Measurements from ENCODE around the gene RFC5.
"Not testable (repeated sequence)": the region's sequence is repeated elsewhere in the genome, so short reads cannot be mapped to it uniquely, and the experiment has no call there.

Gene RFC5

GRCh38 chr12:118015306-118015705 is 1.2 kb upstream of the RFC5 start:
- no peak for DNase-seq (ENCODE audit: low read depth in 2 of 2, low spot score in 1 of 2)

- no peak for DNase-seq (ENCODE audit: low read depth in 2 of 2, low spot score in 1 of 2)
Measured at GRCh38 chr12:118015944-118016343, 559 bp upstream of the RFC5 start.

GRCh38 chr12:118017926-118018325 is 1.4 kb downstream of the RFC5 start:
- DNase-seq (ENCODE audit: low read depth in 2 of 2, low spot score in 1 of 2), result no peak

GRCh38 chr12:118020036-118020435 is 3.5 kb downstream of the RFC5 start:
- no peak for DNase-seq (ENCODE audit: low read depth in 2 of 2, low spot score in 1 of 2)

DNA sequence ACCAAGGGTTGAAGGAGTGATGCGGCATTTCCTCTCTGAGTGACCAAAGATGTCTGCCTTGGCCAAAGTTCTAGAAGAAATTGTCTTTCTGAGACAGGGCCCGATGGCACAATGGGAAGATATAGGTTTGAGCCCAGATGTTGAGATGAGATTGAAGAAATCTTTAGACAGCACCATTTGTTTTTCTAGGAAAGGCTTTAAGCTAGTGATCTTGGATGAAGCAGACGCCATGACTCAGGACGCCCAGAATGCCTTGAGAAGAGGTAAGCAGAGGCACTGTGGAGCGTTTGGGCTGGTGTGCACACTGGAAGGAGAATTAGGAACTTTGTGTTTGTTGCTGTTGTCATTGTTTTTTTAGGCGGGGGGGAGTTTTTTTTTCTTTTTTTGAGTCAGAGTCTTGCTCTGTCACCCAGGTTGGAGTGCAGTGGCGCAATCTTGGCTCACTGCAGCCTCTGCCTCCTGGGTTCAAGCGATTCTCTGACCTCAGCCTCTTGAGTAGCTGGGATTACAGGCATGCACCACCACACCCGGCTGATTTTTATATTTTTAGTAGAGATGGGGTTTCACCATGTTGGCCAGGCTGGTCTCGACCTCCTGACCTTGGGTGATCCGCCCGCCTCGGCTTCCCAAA is 5.7 kb downstream of the RFC5 start:
- not testable (repeated sequence) for DNase-seq (ENCODE audit: low read depth in 2 of 2, low spot score in 1 of 2)

DNA sequence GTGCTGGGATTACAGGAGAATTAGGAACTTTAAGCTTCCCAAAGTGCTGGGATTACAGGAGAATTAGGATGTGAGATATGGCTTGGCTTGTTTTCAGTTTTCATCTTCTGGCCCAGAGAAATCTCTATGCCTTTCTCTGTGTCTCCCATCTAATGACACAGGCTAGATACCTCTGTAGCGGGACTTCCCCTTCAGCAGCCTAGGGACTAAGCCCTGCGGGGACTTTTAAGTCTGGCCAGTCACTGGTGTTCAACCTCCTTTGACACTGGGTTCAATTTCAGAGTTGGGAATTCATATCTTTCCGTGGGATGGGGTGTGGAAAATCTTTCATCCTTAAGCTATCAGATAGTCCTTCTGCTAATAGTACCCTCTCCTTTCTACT is 6.2 kb downstream of the RFC5 start:
- DNase-seq (ENCODE audit: low read depth in 2 of 2, low spot score in 1 of 2), result no peak

DNA sequence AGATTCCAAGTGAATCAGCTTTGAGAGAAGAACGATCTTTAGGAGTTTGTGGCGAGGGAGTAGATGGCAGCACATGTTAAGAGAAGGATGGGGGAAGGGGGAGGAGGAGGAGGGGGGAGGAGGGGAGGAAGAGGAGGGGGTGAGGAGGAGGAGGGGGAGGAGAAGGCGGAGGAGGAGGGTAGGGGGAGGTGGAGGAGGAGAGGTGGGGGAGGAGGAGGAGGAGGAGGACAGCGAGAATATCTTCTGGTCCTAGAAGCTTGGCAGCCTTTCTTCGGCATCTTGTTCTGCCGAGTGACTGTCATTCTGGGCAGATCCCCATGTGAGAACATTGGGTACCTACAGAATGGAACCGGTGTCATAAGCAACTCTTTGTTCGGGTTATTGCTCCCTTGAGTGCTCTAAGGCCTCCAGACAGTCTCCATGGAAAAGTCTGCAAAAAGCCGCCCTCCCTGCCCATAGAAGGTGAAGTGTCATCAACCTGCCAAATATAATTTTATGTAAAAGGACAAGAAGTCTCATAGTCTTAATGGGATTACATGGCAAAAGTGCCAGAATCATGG is 6.9 kb downstream of the RFC5 start:
- no peak for DNase-seq (ENCODE audit: low read depth in 2 of 2, low spot score in 1 of 2)

GRCh38 chr12:118025168-118025567 is 8.7 kb downstream of the RFC5 start:
- no peak for DNase-seq (ENCODE audit: low read depth in 2 of 2, low spot score in 1 of 2)

DNA sequence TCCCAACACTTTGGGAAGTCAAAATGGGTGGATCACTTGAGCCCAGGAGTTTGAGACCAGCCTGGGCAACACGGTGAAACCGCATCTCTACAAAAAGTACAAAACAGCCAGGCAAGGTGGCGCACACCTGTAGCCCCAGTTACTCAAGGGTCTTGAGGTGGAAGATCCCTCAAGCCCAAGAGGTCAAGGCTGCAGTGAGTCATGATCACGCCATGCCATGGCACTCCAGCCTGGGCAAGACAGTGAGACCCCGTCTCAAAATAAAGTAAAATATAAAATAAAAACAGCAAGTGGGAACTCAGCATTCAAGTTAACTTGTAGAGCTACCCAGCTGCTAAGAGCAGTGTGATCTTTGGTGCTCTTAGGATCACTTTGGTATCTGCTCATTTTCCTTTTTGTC is 12.7 kb downstream of the RFC5 start:
- no peak for DNase-seq (ENCODE audit: low read depth in 2 of 2, low spot score in 1 of 2)

DNA sequence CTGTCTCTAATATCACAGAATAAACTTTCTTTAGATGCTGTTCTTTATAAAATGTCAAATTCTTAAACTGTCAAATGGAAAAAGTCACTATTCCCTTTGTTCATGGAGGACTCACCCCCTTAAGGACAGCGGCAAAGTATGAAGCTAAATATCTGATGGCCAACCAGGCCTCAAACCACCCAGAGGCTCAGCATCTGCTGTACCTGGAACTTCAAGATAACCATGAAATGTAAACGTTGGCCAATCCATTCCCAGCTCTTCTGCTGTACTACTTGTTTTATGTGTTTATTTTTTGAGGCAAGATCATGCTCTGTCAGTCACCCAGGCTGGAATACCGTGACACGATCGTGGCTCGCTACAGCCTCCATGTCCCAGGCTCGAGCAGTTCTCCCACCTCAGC is 15.7 kb downstream of the RFC5 start:
- DNase-seq (ENCODE audit: low read depth in 2 of 2, low spot score in 1 of 2), result no peak

- no peak for DNase-seq (ENCODE audit: low read depth in 2 of 2, low spot score in 1 of 2)
Measured at GRCh38 chr12:118033323-118033722, 16.8 kb downstream of the RFC5 start.

DNA sequence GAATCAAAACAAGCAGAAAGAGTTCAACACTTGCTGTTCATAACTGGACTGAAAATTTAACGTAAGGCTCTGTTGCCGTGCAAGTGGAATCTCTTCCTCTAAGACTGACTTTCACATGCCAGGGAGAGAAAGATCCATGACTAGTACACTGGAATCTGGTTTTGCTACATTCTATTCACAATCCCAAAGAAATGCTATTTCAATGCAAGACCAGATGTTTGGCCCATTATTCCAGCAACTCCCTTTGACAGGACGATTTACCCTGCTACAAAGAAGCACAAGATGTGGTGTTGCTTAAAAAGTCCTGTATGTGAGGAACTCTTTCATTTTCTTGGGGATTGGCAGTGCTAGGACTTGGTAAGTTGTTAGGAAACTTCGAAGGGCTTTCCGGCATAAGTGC is 17.4 kb downstream of the RFC5 start:
- DNase-seq (ENCODE audit: low read depth in 2 of 2, low spot score in 1 of 2), result no peak

DNA sequence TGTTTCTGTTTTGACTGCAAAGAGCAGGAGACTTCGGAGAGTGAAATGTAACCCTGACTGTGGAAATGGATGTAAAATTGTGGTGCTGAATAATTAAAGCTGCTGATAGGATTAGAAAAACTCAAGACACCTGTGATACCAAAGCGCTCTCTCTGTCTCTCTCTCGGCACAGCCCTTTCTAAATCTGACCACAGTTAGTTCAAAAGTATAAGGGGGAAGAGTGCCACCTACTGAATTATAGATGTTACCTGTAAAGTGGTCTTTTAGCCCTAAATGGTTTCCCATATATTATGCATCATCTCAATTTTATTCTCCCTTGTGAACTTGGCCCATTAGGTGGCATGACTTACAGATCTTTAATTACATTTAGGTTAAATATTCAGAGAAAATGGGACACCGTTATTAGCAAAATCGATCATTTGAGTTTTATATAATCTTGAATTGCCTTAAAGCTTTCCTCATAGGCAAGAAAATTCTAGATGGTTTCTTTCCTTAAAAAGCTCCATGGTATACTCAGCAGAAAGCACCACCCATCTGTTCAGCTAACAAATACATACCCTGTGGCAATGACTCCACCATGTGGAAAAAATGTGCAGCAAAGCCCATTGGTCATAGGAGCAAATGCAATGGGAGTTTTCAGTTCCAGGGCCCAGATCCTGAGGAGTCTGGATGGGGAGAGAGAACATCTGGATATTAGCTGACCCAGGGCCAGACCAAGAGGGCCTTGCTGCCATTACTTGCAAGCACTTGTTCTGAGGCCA is 18.1 kb downstream of the RFC5 start:
- DNase-seq (ENCODE audit: low read depth in 2 of 2, low spot score in 1 of 2), result no peak

DNA sequence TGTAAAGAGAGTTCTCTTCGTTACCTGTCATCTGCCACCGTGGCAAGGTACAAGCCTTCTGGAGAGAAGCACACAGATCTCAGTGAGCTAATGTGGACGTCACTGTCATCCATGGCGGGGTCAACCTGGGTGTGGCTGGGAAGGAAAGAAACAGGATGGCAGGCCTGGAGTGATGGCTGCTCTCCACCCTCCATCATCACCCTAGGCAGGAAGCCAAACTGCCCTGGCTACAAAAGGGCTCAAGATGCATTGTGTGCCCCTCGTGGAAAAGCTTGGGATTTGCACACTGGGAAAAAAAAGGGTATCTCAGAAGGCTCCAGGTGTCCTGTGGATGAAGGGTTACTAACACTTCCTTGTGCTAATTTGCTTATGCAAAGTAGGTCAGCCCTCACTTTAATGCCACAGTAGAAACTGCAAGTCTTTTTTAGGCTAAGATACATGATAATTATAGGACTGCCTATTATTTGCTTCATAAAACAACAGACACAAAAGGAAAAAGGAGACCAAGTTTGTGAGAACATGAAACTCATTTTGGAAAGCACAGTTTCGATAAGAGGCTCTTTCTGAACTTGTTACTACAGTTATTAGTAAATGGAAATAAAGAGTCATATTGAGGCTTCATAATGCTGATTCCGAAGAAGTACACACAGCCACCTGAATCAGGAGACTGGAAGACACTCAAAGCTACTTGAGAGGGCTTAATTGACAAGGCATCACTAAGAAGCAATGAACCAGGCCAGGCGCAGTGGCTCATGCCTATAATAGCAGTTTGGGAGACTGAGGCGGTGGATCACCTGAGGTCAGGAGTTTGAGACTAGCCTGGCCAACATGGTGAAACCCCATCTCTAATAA is 18.9 kb downstream of the RFC5 start:
- no peak for DNase-seq (ENCODE audit: low read depth in 2 of 2, low spot score in 1 of 2)

- DNase-seq (ENCODE audit: low read depth in 2 of 2, low spot score in 1 of 2), result no peak
Measured at GRCh38 chr12:118036672-118037411, 20.3 kb downstream of the RFC5 start.

DNA sequence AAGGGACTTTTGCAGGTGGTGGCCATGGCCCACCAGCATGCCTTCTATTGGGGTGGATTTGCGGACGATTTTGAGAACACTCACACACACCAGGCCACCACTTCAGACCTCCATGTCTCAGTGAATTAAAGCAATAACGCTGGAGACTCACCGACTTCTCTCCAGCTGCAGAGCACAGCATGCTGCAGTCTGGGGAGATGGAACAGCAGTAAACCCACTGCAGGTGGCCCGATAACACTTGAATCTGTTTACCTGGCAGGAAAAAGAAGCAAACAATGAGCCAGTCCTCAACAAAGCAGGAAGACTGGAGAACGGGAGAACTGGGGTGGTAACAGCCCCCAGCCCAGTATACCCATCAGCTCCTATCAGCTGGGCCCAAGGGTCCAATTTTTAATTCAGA is 21.6 kb downstream of the RFC5 start:
- DNase-seq (ENCODE audit: low read depth in 2 of 2, low spot score in 1 of 2), result no peak

GRCh38 chr12:118042091-118042490 is 25.6 kb downstream of the RFC5 start:
- no peak for DNase-seq (ENCODE audit: low read depth in 2 of 2, low spot score in 1 of 2)

DNA sequence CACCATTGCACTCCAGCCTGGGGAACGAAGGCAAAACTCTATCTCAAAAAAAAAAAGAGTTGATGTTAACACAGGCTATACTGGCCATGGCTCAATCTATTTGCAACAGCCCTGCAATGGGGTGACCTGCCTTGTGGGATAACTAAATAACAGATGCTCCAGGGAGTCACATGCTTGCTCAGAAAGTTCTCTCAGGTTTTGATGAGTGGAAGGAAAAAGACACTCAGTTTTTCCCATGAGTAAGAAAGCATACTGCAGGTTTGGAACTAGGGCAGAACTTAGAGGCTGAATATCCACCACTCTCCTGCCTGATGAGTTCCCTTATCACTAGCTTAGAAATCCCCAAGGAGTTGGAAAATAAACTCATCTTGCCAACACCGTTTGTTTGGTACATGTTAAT is 27.6 kb downstream of the RFC5 start:
- no peak for DNase-seq (ENCODE audit: low read depth in 2 of 2, low spot score in 1 of 2)

- no peak for DNase-seq (ENCODE audit: low read depth in 2 of 2, low spot score in 1 of 2)
Measured at GRCh38 chr12:118044577-118044976, 28.1 kb downstream of the RFC5 start.

- no peak for DNase-seq (ENCODE audit: low read depth in 2 of 2, low spot score in 1 of 2)
Measured at GRCh38 chr12:118046430-118046829, 29.9 kb downstream of the RFC5 start.
